Osteocyte (in vitro differentiated cells): ENCODE data around the gene RASSF3. TPM values are rescaled to one million over a fixed set of nuclear protein-coding genes. Genes with fewer than 3 reads are reported as not detected.
A peak's percentile ranks its signal among the peaks of the same experiment; 100 is the strongest.

ENCODE experiments used
- DNase-seq: peaks from one replicate; pipeline ENCODE4 v3.0.0; 2021; ENCODE audit warnings: mixed read lengths; ENCODE audit not compliant: unreplicated experiment; ENCODE audit errors: extremely low spot score
- H3K27ac Mint-ChIP-seq: one replicate; pipeline ENCODE4 v1.8.0; 2021; ENCODE audit warnings: mild to moderate bottlenecking, mixed read lengths; ENCODE audit not compliant: unreplicated experiment
- H3K27me3 Mint-ChIP-seq: one replicate; pipeline ENCODE4 v1.8.0; 2021; ENCODE audit warnings: mixed read lengths; ENCODE audit not compliant: unreplicated experiment
- H3K36me3 Mint-ChIP-seq: one replicate; pipeline ENCODE4 v1.8.0; 2021; ENCODE audit warnings: mixed read lengths; ENCODE audit not compliant: unreplicated experiment
- H3K4me1 Mint-ChIP-seq: one replicate; pipeline ENCODE4 v1.8.0; 2021; ENCODE audit warnings: mixed read lengths; ENCODE audit not compliant: unreplicated experiment
- H3K4me3 Mint-ChIP-seq: one replicate; pipeline ENCODE4 v1.8.0; 2021; ENCODE audit warnings: mild to moderate bottlenecking, moderate library complexity, mixed read lengths; ENCODE audit not compliant: unreplicated experiment
- H3K9me3 Mint-ChIP-seq: one replicate; pipeline ENCODE4 v1.8.0; 2021; ENCODE audit warnings: mixed read lengths; ENCODE audit not compliant: unreplicated experiment
- total RNA-seq: library from RNA; stranded (reverse); gene quantifications from 2 replicates; pipeline ENCODE4 v1.2.1, GENCODE V29; 2021
- TF ChIP-seq, protein P1 (sequence below): fragments of 200-600 bp; sonication (generic); IDR thresholded peaks from 2 replicates; pipeline ENCODE4 v1.5.0; 2021; ENCODE audit warnings: antibody characterized with exemption, mild to moderate bottlenecking, moderate library complexity

The RASSF3 gene
- total RNA-seq, 1 donor from 2014 or later = 29.0 TPM

DNA sequence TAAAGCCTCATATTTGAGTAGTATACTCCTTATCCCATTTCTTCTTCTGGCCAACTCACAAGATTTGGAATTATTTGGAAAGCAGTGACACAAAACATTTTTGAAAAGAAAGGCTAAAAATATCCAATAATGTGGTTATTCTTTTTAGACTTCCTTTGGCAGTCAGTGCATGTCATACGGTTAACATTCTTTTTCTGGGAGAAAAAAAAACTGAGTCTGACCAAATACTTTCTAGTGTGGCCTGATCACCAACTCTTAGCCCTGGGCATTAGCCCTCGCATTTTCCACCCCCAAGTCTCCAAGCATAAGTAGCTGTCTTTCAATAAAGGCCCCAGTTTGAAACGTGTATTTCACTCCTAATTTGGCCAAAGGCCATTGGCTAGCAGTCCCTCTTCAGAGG lies 5.9 kb downstream of the RASSF3 start:
- H3K9me3 Mint-ChIP-seq = no peaks in the 10 kb centered on the region
- H3K4me1 Mint-ChIP-seq = peaks cover 52% of the 10 kb centered on the region
- peak overlapping the region; percentile 88 for H3K27ac Mint-ChIP-seq

GRCh38 chr12:64618953-64619590 lies 8.8 kb downstream of the RASSF3 start:
- Mint-ChIP-seq H3K9me3 (no peaks in the 10 kb centered on the region), H3K27me3 (no peaks in the 10 kb centered on the region), H3K4me1 (peaks cover 57% of the 10 kb centered on the region), H3K4me3 (no peak overlapping the region), H3K36me3 (no peaks in the 10 kb centered on the region), H3K27ac (peak overlapping the region; percentile 66)
- DNase-seq = no peak
- TF ChIP-seq, protein P1, sequence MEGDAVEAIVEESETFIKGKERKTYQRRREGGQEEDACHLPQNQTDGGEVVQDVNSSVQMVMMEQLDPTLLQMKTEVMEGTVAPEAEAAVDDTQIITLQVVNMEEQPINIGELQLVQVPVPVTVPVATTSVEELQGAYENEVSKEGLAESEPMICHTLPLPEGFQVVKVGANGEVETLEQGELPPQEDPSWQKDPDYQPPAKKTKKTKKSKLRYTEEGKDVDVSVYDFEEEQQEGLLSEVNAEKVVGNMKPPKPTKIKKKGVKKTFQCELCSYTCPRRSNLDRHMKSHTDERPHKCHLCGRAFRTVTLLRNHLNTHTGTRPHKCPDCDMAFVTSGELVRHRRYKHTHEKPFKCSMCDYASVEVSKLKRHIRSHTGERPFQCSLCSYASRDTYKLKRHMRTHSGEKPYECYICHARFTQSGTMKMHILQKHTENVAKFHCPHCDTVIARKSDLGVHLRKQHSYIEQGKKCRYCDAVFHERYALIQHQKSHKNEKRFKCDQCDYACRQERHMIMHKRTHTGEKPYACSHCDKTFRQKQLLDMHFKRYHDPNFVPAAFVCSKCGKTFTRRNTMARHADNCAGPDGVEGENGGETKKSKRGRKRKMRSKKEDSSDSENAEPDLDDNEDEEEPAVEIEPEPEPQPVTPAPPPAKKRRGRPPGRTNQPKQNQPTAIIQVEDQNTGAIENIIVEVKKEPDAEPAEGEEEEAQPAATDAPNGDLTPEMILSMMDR = no peak

More for the DNA sequence above, 5.9 kb downstream of the RASSF3 start:
- TF ChIP-seq, protein P1 = no peak
- Mint-ChIP-seq H3K36me3 (no peaks in the 10 kb centered on the region), H3K27me3 (no peaks in the 10 kb centered on the region), H3K4me3 (no peak overlapping the region)
- no peak for DNase-seq

GRCh38 chr12:64621257-64621942 lies 11.1 kb downstream of the RASSF3 start:
- H3K36me3 Mint-ChIP-seq = no peaks in the 10 kb centered on the region
- peaks cover 55% of the 10 kb centered on the region for H3K4me1 Mint-ChIP-seq
- H3K9me3 Mint-ChIP-seq = no peaks in the 10 kb centered on the region
- TF ChIP-seq, protein P1 = no peak
- H3K27ac Mint-ChIP-seq = no peak overlapping the region
- H3K27me3 Mint-ChIP-seq = no peaks in the 10 kb centered on the region
- H3K4me3 Mint-ChIP-seq = no peak overlapping the region
- no peak for DNase-seq

GRCh38 chr12:64624035-64624434 lies 13.7 kb downstream of the RASSF3 start:
- H3K27ac Mint-ChIP-seq = peak overlapping the region; percentile 86
- no peaks in the 10 kb centered on the region for H3K36me3 Mint-ChIP-seq
- no peaks in the 10 kb centered on the region for H3K27me3 Mint-ChIP-seq
- no peak overlapping the region for H3K4me3 Mint-ChIP-seq
- no peak for DNase-seq
- H3K4me1 Mint-ChIP-seq = peaks cover 58% of the 10 kb centered on the region
- TF ChIP-seq, protein P1 = no peak
- H3K9me3 Mint-ChIP-seq = no peaks in the 10 kb centered on the region
